ENCODE measurements around the gene KLLN.
"Not testable (repeated sequence)": the region's sequence is repeated elsewhere in the genome, so short reads cannot be mapped to it uniquely, and the experiment has no call there.

Gene KLLN, protein sequence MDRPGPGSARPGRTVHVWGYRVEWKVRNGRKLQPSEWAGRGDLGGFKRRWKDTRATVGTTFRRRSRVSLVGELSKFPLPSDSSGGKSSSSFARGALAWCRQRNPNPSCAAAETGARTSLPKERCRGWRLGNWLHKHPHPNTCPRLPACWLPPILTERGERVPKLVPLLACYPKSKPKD

DNA sequence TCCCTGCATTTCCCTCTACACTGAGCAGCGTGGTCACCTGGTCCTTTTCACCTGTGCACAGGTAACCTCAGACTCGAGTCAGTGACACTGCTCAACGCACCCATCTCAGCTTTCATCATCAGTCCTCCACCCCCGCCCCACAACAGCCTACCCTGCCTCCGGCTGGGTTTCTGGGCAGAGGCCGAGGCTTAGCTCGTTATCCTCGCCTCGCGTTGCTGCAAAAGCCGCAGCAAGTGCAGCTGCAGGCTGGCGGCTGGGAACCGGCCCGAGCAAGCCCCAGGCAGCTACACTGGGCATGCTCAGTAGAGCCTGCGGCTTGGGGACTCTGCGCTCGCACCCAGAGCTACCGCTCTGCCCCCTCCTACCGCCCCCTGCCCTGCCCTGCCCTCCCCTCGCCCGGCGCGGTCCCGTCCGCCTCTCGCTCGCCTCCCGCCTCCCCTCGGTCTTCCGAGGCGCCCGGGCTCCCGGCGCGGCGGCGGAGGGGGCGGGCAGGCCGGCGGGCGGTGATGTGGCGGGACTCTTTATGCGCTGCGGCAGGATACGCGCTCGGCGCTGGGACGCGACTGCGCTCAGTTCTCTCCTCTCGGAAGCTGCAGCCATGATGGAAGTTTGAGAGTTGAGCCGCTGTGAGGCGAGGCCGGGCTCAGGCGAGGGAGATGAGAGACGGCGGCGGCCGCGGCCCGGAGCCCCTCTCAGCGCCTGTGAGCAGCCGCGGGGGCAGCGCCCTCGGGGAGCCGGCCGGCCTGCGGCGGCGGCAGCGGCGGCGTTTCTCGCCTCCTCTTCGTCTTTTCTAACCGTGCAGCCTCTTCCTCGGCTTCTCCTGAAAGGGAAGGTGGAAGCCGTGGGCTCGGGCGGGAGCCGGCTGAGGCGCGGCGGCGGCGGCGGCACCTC is at the start of gene KLLN, which contains the start of gene PTEN:
KLLN (minus strand) TSS at position 481 of the 891 bp plus-strand sequence. CDS start 1,046 bp downstream, outside the sequence.
PTEN (plus strand) TSS at position 573 of the 891 bp plus-strand sequence. CDS start 845 bp downstream, outside the sequence.
- DNase-seq, result no peak

DNA sequence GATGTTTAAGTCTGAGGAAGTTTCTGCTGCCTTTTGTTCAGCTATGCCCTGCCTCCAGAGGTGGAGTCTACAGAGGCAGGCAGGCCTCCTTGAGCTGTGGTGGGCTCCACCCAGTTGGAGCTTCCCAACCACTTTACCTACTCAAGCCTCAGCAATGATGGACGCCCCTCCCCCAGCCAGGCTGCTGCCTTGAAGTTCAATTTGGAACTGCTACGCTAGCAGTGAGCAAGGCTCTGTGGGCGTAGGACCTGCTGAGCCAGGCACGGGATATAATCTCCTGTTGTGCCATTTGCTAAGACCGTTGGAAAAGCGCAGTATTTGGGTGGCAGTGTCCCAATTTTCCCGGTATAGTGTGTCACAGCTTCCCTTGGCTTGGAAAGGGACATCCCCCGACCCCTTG is 40.1 kb upstream of the KLLN start:
- DNase-seq, result not testable (repeated sequence)

DNA sequence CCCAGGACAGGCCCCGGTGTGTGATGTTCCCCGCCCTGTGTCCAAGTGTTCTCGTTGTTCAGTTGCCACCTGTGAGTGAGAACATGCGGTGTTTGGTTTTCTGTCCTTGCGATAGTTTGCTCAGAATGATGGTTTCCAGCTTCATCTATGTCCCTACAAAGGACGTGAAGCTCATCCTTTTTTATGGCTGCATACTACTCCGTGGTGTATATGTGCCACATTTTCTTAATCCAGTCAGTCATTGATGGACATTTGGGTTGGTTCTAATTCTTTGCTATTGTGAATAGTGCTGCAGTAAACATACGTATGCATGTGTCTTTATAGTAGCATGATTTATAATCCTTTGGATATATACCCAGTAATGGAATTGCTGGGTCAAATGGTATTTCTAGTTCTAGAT is 34.6 kb upstream of the KLLN start:
- not testable (repeated sequence) for DNase-seq

DNA sequence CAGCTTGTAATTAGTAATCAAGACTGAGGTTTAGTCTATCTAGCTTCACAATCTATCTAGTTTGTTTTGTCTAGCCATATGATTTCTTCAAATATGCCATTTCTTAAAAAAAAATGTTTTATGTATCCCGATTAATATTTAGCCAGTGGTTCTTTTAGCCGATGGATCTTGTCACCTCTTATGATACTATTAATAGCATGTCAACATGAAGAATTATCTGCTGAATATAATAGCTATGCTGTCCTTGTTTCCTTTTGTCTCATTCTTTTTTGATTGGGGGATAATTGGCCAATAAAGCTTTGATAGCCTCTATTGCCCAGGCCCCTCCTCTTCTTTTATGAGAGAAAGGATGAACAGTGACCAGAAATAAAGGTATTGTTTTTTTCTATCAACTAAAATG is 32.9 kb upstream of the KLLN start:
- DNase-seq, result no peak

DNA sequence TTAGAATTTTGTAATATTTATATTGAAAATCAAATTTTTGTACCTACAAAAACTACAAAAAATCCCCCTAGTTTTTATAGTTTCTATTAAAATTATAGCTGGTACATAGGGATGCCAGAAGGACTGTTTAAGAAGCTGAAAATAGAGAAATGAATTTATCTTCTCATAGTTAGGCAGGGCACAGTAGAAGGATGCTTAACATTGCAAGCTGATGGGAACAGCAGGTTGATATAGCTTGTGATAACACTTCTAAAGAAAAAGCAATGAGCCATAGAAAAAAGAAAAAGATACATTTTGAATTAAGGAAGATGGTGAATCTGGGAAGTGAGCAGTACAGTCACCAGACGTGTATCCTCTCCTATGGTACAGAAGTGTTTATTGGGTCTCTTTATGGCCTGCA is 32.1 kb upstream of the KLLN start:
- no peak for DNase-seq

DNA sequence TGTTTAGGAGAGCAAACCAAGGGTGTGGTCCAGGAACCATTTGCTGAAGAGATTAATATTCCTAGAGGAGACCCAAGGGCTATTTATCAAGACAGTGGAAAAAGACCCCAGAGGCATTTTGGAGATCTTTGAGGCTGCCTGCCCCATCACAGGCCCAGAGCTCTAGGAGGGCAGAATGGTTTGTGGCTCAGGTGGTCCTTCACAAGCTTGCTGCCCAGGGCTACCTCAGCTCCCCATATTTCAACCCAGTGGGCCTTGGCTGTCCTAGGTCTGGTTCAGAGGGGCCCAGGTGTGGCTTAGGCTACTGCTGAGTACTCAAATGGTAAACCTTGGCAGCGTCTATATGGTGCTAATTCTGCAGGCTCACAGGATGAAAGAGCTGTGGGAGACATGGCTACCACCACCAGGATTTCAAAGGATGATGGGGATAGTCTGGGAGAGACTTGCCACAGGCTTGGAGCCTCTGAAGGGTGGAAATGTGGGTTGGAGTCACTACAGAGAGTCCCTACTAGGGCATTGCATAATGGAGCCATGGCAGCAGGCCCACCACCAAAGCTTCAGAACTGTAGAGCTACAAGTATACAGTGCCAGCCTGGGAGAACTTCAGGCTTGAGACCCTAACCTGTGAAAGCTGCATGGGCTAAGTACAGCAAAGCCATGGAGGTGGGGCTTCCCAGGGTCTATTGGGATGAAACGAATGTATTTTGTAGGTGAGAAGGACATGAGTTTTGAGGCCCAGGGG is 24.4 kb upstream of the KLLN start:
- DNase-seq, result no peak

DNA sequence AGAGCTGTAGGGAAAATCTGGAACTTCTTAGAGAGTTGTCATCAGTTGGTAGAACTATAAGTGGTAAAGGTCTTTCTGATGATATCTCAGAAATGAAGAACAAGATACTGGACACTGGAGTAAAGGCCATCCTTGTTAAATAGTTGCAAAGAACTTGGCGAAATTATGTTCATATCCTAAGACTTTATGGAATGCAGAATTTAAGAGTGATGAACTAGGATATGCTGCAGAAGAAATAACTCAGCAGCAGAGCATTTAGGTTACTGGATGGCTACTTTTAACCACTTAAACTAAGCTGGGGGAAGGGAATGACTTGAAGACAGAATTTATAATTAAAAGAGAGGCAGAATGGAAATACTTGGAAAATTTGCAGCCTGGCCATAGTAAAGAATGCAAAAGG is 23.8 kb upstream of the KLLN start:
- no peak for DNase-seq

DNA sequence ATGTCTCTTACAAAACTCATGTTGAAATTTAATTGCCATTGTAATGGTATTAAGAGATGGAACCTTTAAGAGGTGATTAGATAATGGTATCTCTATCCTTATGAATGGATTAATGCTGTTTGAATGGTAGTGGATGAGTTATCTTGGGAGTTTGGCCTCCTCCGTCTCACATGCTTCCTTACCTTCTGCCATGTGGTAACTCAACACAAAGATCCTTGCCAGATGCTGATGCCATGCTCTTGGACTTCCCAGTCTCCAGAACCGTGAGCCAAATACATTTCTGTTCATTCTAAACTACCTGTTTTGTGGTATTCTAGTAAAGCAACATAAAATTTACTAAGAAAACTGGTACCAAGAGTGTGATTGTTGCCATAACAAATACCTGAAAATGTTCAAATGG is 23.3 kb upstream of the KLLN start:
- DNase-seq, result no peak

DNA sequence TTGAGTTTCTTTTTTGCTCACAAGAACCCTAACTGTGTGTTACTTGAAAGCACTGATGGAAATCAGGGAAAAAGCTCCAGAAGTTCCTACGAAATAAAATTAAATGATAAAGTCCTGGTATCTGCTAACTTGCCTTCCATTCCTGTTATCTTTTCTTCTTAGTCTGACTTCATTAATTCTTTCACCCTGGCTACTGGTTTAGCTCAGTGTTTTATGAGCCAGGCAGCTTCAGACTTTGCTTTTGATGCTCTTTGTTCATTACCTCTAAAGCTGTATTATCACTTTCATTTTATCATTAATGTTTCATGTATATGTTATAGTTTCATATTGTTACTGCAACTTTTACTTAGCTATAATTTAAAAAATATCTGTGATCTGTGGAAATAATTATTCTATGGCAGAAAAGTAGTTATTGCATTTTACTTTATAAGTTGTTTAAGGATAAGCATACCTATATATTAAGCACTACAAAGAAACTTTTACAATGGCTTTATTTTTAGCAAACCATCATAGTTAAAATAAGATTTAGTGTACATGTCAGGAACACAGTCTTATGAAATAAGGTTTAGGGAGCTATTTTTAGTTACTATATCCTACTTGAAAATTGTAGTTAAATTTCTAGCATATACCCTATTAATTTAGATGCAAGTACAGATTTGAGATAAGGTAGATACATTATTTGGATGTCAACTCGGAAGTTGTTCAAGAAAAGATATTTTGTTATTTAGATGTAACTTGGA is 19.4 kb upstream of the KLLN start:
- DNase-seq, result no peak

DNA sequence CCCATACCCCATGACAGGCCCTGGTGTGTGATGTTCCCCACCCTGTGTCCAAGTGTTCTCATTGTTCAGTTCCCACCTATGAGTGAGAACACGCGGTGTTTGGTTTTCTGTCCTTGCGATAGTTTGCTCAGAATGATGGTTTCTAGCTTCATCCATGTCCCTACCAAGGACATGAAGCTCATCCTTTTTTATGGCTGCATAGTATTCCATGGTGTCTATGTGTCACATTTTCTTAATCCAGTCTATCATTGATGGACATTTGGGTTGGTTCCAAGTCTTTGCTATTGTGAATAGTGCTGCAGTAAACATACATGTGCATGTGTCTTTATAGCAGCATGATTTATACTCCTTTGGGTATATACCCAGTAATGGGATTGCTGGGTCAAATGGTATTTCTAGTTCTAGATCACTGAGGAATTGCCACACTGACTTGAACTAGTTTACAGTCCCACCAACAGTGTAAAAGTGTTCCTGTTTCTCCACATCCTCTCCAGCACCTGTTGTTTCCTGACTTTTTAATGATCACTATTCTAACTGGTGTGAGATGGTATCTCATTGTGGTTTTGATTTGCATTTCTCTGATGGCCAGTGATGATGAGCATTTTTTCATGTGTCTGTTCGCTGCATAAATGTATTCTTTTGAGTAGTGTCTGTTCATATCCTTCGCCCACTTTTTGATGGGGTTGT is 18.2 kb upstream of the KLLN start:
- DNase-seq, result not testable (repeated sequence)

DNA sequence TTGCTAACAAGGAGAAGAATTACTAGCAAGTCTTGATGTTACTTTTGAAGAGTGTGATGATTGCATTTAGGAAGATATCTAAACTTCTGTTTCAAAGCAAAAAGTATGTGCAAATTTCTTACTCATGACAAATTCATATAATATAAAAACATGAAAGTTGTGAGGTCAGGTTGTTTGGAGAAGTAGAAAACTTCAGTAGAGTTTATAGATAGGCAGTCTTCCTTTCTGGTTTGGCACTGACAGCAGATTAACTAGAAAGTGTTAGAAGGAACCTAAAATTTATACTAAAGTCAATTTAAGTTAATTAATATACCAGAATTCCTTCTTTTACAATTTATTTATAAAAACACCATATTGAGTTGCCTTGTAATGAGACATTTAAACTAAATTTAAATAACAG is 17.0 kb upstream of the KLLN start:
- DNase-seq, result no peak

DNA sequence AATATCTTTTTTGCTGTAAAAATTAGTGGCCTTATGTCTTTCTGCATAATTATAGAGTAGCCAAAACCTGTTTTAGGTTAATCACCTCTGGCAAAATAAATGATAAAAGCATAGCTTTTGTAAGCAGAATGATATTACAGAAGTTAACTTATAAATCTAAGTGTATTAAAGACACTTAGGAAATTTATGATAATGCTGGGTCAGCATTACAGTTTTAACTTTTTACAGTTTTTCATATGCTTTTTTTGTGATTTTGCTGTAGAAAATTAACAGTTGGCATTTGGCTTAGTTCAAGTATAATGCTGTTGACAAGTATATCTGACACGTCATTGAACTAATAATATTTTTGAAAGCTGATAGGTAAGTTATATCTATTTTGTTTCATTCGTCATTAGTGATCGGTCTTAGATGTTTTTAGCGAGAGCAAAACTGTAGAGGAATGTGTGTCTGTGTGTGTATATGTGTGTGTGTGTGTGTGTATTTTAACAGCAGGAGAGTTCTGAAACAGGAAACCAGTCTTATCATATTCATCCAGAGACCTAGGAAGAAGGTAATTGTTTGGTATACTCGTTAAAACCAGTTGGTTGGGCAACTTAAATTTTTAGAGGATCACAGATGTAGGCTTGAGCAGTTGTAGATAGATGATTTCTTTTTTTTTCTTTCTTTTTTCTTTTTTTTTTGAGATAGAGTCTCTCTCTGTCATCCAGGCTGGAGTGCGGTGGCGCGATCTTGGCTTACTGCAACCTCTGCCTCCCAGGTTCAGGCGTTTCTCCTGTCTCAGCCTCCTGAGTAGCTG is 15.5 kb upstream of the KLLN start:
- no peak for DNase-seq

DNA sequence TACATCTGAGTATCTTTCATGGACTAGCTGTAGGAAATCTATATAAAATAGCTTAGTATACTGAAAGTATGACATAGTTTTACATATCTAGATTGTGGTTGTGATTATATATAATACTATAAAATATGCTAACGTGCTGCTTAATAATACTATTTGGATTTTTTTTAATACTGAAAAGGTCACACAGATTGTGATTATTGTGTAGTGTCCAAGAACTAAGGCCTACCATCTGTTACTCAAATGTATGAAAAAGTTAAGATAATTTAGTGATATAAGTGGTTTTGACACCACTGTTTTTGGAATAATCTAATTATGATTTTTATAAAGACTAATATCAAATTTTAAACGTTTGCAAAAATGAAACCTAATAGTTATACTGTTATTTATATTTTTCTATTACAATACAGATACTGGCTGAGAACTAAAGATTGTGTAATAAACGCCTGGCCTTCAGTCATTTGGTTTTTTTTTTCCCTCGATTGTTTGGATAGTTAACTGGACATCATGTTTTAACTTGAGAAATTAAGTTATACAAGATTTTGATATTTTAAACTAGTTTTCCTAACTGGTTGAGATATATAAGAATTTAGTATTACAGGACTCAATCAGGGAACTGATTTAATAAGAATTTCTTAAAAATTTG is 12.7 kb upstream of the KLLN start:
- DNase-seq, result no peak

DNA sequence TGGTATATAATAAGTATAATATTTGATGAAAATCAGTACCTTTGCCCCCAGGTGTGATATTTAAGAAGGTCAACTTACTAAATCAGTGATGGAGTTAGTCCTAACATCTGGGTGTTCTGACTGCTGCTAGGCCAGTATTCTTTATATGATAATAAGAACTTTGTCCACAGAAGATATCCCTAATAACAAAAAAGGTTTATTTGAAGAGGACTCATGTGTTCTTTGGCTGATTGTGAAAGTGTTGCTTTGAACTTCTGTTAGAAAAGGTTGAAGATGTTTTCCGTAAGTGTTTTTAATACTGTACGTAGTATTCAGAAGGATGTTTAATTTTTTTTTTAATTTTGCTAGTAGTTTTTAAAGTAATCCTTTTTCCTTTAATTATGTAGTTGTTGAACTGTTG is 10.3 kb upstream of the KLLN start:
- DNase-seq, result no peak

DNA sequence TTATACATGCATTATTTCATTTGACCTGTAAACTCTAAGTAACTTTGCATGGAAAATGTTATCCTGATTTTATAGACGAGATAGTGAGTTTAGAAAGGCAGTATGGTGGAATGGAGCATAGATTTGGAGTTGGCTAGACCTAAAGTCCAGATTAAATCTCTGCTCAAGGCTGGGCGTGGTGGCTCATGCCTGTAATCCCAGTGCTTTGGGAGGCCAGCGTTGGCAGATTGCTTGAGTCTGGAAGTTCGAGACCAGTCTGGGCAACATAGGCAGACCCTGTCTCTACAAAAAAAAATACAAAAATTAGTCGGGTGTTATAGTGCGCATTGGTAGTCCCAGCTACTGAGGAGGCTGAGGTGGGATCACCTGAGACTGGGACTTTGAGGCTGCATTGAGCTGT is 9.5 kb upstream of the KLLN start:
- no peak for DNase-seq

DNA sequence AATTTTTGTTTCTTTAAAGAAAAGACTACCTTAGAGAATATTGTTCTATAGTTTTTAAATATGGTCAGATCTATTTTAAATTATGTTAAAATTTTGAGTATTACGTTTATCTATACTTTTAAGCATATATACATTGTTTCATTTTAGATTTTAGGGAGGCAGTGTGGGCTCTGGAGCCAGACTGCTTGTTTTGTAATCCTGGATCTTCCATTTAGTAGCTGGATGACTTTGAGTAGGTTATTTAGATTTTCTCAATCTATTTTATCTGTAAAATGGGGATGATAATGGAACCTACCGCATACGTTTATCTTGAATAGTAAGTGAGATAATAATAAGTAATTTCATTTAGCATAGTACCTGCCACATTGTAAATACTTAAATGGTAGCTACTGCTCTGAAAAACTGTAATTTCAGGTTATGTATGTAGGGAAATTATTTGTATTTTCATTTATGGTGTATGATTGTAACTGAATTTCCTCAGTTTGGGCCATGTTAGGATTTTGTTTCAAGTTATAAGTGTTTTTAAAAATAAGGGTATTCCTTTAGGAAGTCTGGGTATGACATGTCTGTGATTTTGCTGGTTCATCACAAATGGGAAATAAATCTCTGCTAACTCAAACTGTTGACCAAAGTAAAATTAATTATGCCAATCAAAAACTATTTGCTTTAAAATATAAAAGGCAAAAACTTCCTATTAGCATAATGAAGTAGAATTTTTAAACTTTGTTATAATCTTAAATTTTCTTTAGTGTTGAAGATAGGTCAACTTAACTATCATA is 6.6 kb upstream of the KLLN start:
- no peak for DNase-seq

DNA sequence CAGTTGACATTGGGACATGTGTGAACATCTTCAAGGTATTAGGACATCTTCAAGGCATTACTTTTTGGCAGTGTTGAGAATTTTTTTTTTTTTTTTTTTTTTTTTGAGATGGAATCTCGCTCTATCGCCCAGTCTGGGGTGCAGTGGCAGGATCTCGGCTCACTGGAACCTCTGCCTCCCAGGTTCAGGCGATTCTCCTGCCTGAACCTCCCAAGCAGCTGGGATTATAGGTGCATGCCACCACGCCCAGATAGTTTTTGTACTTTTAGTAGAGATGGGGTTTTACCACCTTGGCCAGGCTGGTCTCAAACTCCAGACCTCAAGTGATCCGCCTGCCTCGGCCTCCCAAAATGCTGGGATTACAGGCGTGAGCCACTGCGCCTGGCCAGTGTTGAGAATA is 5.8 kb upstream of the KLLN start:
- not testable (repeated sequence) for DNase-seq

DNA sequence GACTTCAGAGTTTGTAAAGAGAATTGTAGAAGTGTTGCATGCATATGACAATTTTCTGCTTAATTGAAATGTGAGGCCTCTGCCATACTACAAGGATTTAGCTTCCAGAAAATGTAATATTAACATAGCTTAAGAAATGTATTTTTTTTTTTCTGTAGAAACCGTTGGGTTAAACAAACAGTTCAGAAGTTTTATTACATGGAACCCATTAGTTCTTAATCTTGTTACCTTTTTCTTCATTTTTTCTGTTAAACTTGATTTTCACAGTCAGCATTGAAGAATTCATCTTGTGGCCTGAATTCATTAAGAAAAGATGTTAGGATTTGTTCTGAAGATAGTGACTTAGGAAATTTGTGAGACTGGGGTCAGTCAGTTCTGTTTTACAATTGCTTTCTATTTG is 4.9 kb upstream of the KLLN start:
- no peak for DNase-seq

DNA sequence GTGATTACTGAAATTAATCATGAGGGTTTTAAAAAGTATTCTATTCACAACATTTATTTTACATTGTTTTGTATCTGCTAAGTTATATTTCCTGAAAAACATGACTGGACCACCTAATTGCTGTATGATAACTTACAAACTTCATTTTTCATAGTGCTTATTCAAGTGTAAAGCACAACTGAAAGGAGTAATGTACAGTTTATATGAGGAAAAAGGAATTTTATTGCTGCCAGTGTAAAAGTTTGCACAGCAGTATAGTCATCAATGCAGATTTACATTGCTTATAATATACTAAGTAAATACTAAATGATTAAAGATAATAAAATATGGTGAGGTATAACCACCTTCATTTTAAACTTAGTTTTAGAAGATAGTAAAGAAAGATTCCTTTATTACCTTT is 4.1 kb upstream of the KLLN start:
- no peak for DNase-seq

DNA sequence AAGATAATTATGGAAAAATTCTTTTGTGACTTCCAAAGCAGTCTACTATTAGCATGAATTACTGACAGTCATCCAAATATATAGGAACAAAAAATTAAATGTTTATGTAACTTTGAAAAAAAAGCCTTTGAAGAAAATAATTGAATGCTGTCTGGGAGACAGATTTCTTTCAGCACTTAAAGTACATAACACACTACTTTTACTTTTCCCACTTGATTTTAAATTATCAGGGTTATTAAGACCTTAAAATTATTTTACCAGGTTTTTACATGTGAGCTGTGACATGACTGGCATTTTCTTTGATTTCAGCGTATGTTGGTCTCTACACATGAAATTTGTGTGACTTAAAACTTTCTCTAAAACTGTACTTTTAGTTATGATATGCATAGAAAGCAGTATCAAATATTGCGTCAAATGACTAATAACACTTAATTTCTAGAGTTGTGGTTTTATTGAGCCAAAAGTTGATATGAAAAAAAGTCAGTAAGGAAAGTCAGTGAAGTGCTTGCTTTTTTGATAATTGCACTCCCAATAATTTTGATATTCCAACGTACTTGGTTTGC is 3.2 kb upstream of the KLLN start:
- DNase-seq, result no peak

Data from SHP77 treated with DMSO at 0.1 percent for 48 hours (cell line).